ENCODE measurements around the gene KCNG4.

- TF ChIP-seq RXRA (IDR thresholded peaks at IDR 0.05) (no peak), CTCF (IDR thresholded peaks at IDR 0.05; ENCODE audit: low read depth, low read length, missing input control) (no peak), TAF1 (conservative IDR thresholded peaks at IDR 0.05) (no peak), EGR1 (IDR thresholded peaks at IDR 0.05; ENCODE audit: low read depth in 2 of 2) (no peak), YY1 (IDR thresholded peaks at IDR 0.05) (no peak), SP1 (IDR thresholded peaks at IDR 0.05) (no peak), HNF4G (IDR thresholded peaks at IDR 0.05) (no peak), FOXA1 (IDR thresholded peaks at IDR 0.05) (no peak), ATF3 (IDR thresholded peaks at IDR 0.05) (no peak), RAD21 (IDR thresholded peaks at IDR 0.05) (no peak), GABPA (IDR thresholded peaks at IDR 0.05 in 1 of 2, conservative IDR thresholded peaks at IDR 0.05 in 1 of 2) (no peak), JUND (IDR thresholded peaks at IDR 0.05) (no peak), MAX (IDR thresholded peaks at IDR 0.05) (no peak)
Measured at GRCh38 chr16:84268291-84269040, 28.7 kb upstream of the KCNG4 start.

All from liver (tissue), 3 donors.